IPS-18a (cell line): ENCODE results near the gene SLC6A8.
A peak's percentile ranks its signal among the peaks of the same experiment; 100 is the strongest.

Experiments
- H3K27ac ChIP-seq: one replicate; pipeline ENCODE4 v1.5.1; 2013; ENCODE audit warnings: low read length
- H3K27me3 ChIP-seq: one replicate; pipeline ENCODE4 v1.6.1; 2013; ENCODE audit warnings: mild to moderate bottlenecking, low read length; ENCODE audit not compliant: control insufficient read depth, insufficient read depth
- H3K36me3 ChIP-seq: one replicate; pipeline ENCODE4 v1.6.1; 2013; ENCODE audit warnings: low read depth, low read length; ENCODE audit not compliant: control insufficient read depth
- H3K4me1 ChIP-seq: one replicate; pipeline ENCODE4 v1.6.1; 2013; ENCODE audit warnings: low read depth, low read length; ENCODE audit not compliant: control insufficient read depth
- H3K4me3 ChIP-seq: one replicate; pipeline ENCODE4 v1.5.1; 2013; ENCODE audit warnings: low read length
- H3K9ac ChIP-seq: one replicate; pipeline ENCODE4 v1.6.1; 2013; ENCODE audit warnings: mild to moderate bottlenecking, low read length, moderate library complexity
- H3K9me3 ChIP-seq: one replicate; pipeline ENCODE4 v1.6.1; 2013; ENCODE audit warnings: low read depth, low read length; ENCODE audit not compliant: control insufficient read depth

The SLC6A8 gene

DNA sequence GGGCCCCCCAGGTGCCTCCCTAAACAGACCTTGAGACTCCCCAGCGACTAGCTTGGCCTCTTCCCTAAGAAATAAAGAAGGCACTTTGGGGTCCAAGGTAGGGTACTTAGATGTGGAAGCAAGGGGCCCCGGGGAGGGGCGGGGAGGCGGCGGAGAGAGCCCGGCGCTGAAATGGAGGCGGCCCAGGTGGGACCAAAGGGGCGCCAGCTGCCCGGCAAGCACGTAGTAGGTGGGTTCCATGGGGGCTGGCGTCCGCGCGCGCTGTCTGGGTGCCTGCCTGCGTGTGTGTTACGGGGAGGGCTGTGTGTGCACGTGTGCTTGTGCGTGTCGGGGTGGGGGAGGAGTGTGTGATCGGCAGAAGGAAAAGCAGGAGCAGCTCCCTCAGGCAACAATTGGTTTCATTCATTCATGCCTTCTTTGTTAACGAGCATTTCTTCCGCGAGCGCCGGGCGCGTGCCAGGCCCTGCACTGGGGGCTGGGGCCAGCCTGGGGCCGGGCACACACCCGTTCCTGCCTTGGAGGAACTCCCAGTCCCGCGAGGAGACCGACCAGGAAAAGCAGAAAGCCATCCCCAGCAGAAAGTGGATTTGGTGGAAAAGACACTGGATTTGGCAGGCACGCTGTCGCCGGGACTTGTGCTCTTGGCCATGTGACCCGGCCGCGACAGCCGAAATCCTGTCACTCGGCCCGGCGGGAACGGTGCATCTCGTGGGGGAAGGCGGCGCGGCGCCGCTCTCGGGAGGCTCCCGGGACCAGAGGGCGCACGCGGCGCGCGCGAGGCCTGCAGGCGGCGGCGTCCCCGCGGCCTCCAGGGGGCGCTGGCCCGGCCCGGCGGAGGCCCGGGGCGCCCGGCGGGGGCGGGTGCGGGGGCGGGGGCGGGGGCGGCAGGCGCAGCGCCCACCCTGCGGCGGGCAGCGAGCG is 44.0 kb upstream of the SLC6A8 start:
- no peaks in the 10 kb centered on the region for H3K4me1 ChIP-seq
- H3K9ac ChIP-seq: no peak overlapping the region
- H3K36me3 ChIP-seq: no peaks in the 10 kb centered on the region
- no peak overlapping the region for H3K27ac ChIP-seq
- H3K27me3 ChIP-seq: peaks cover 85% of the 10 kb centered on the region
- no peaks in the 10 kb centered on the region for H3K9me3 ChIP-seq
- H3K4me3 ChIP-seq: peak overlapping the region; percentile 33

DNA sequence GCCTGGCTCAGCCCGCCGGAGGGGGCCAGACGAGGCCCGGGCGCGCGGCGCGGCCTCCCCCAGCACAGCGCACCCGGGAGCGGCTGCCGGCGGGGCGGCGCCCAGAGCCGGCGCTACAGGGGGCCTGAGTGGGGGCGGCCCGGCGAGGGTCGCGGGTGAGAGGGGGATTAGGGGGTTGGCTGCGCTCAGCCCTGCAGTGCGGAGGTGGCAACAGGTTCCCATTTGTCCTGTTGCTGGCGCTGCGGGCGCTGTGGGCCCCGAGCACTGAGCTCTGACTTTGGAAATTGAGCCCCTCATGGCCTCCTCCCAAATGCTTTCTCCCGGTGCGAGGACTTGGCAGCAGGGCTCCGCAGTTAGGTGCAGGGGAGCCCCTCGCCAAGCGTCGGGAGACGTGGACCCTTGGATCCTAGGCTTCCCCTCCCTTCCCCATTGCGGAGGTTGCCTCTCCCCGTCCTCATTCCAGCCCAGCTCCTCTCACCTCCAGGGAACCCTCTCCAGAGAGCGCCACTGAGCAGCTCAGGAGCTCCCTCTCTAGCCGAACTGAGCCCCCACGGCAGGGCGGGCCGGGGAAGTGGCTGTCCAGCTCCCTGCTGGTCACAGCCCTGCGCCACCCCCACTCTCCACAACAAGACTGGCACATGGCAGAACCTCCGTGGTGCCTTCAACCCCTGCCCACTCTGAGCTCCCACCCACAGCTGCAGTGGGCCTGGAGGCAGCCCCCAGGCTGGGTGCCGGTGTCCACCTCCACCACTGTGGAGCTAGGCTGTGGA is 43.2 kb upstream of the SLC6A8 start:
- Histone ChIP-seq H3K4me3 (peak overlapping the region; percentile 14), H3K9ac (no peak overlapping the region), H3K4me1 (no peaks in the 10 kb centered on the region), H3K27me3 (peaks cover 93% of the 10 kb centered on the region), H3K27ac (no peak overlapping the region), H3K36me3 (no peaks in the 10 kb centered on the region), H3K9me3 (no peaks in the 10 kb centered on the region)

DNA sequence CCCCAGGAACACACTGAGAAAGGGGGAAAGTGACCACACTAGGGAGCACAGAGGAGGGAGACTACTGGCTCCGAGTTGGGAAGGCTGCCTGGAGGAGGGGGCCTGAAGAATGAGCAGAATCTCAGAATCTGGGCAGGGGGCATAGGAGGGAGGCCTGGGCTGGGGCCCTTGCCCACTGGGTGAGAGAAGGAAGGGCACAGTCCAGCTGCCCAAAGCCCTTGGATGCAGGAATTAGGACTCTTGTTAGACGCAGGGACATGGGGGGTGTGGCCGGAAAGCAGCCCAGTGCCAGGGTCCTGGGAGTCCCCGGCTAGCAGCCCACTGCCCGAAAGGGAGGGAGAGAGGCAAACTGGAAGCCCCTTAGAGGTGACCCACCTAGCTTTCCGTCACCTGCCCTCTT is 42.6 kb upstream of the SLC6A8 start:
- no peaks in the 10 kb centered on the region for H3K9me3 ChIP-seq
- no peaks in the 10 kb centered on the region for H3K4me1 ChIP-seq
- peaks cover 89% of the 10 kb centered on the region for H3K27me3 ChIP-seq
- H3K9ac ChIP-seq: no peak overlapping the region
- H3K36me3 ChIP-seq: no peaks in the 10 kb centered on the region
- no peak overlapping the region for H3K4me3 ChIP-seq
- H3K27ac ChIP-seq: no peak overlapping the region

DNA sequence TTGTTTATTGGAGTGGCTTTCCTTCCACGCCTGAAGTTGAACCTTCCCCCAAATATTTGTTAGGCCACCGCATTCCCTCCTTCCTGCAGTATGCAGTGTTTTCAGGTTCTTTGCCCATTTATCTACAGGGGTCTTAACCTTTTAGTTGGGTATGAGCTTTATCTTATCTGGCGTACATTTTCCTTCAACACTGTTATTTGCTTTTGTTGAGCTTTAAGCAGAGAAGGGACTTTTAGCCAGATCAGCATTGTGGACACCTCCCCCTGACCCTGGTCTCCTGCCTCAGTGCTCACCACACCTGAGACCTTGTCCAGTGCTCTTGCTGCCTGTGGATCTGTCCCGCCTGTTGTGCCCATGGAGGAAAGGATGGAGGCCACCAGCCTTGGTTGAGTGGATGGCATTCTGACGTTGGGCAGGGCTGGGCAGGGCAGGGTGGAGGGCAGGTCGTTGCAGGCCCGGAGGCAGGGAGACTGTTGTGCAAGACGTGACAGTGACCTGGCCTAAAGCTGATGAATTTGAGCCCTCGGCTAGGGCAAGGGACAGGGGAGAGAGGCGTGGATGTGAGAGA is 41.7 kb upstream of the SLC6A8 start:
- H3K9me3 ChIP-seq: no peaks in the 10 kb centered on the region
- no peak overlapping the region for H3K27ac ChIP-seq
- no peaks in the 10 kb centered on the region for H3K4me1 ChIP-seq
- no peak overlapping the region for H3K4me3 ChIP-seq
- no peaks in the 10 kb centered on the region for H3K36me3 ChIP-seq
- H3K27me3 ChIP-seq: peaks cover 81% of the 10 kb centered on the region
- no peak overlapping the region for H3K9ac ChIP-seq

DNA sequence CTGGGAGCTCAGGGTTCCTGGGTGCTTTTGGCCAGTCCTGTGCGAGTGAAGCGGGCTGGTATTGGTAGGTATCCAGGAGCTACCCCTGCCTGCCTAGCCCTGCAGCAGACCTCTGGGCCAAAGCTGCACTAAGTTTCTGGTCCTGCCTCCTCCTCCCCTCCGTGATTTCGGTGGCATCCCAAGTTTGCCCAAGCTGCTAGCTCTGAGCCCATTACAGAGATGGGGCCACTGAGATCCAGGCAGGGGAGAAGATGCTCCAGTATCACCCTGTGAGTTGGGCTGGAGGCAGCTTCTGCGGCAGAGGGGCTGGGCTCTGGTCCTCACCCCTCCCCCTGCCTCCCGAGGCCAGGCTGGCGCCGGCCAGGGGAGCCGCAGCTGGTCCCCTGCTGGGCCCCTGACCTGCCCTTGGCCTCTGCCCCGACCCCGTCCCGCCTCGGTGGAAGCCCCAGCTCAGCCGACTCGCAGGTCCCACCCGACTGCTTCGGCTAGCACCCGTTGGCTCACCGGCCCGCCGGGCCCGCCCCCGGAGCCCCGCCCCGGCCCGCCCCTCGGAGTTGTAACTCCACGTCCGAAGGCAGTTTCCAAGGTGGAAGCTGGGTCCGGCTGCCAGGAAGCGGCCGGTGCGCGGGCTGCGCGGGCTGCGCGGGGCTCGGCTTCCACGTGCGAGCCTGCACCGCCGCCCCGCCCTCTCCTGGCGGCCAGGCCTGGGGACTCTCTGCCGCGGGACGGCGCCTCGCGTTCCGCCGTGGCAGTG is 40.9 kb upstream of the SLC6A8 start, which contains the start of gene DUSP9:
TSS of gene DUSP9 (plus strand) at position 584 of the 754 bp plus-strand sequence. CDS start 751 bp downstream, outside the sequence.
- peak within 1 kb of the TSS; percentile 9 for H3K4me3 ChIP-seq
- no peak within 1 kb of the TSS for H3K9ac ChIP-seq

DNA sequence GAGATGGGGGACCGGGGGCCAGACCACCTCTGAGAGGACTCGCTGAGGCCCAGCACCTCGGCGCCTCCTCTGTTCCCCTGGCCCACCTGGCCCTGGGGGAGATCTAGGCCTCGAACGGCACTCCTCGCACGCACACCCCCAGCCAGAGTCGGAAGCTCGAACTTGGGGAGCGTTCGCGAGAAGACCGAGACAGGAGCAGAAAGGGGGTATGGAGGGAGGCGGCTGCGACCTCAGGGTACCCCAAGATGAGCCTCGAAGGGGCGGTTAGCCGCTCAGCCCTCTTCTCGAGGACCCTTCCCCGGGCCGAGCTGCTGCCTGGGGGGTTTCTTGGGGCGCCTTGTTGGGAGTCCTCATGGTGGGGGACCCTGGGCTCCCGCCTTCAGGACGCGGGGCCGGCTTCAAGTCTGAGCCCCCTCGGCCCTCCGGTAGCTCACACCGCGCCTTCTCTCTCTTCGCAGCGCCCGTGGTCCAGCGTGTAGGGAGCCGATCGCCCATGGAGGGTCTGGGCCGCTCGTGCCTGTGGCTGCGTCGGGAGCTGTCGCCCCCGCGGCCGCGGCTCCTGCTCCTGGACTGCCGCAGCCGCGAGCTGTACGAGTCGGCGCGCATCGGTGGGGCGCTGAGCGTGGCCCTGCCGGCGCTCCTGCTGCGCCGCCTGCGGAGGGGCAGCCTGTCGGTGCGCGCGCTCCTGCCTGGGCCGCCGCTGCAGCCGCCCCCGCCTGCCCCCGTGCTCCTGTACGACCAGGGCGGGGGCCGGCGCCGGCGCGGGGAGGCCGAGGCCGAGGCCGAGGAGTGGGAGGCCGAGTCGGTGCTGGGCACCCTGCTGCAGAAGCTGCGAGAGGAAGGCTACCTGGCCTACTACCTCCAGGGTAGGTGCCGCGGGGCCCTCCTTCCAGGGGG is 40.0 kb upstream of the SLC6A8 start:
- Histone ChIP-seq H3K27ac (no peak overlapping the region), H3K9me3 (peaks cover 3% of the 10 kb centered on the region), H3K27me3 (peaks cover 66% of the 10 kb centered on the region), H3K4me1 (no peaks in the 10 kb centered on the region), H3K9ac (no peak overlapping the region), H3K4me3 (peak overlapping the region; percentile 9), H3K36me3 (no peaks in the 10 kb centered on the region)

More for the DNA sequence above, 40.9 kb upstream of the SLC6A8 start, which contains the start of gene DUSP9:
- H3K9me3 ChIP-seq: no peaks in the 10 kb centered on the region
- H3K4me1 ChIP-seq: no peaks in the 10 kb centered on the region
- no peaks in the 10 kb centered on the region for H3K36me3 ChIP-seq
- no peak within 1 kb of the TSS for H3K27ac ChIP-seq
- H3K27me3 ChIP-seq: peaks cover 73% of the 10 kb centered on the region

DNA sequence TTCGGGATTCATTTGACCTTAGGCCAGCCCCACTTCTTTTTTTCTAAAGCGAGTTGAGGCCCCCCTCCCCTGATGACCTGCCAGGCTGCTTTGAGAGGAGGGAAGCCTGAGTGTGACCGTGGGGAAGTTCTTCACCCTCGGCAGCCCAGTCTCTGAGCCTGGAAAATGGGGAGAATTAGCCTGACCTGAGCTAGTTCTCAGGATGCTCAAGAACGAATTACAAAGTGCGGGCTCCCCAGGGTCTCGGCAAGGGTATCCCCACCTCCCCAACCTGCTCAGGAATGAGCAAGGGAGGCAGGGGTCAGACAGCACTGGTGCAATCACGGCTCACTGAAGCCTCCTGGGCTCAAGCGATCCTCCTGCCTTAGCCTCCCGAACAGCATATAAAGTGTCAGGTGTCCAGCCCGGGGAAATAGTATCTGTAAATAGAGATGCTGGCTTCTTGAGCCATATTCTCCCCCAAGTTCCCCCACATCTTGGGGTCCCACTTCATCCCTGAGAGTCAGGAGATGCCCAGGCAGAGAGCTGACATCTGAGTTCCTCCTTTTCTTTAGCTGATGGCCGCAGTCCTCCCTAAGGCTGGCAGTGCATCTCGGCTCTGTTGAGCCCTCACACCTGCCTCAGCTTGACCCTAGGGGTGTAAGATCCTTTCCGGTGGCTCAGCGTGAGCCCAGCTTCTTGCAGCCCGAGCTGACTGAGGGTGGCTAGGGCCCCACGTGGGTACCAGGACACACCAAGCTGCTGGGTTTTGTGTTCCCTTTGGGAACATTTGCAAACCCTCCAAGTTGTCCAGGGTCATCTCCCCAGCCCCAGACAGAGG is 39.2 kb upstream of the SLC6A8 start:
- Histone ChIP-seq H3K9me3 (peaks cover 5% of the 10 kb centered on the region), H3K36me3 (no peaks in the 10 kb centered on the region), H3K27me3 (peaks cover 58% of the 10 kb centered on the region), H3K27ac (no peak overlapping the region), H3K4me1 (no peaks in the 10 kb centered on the region), H3K4me3 (no peak overlapping the region), H3K9ac (no peak overlapping the region)

DNA sequence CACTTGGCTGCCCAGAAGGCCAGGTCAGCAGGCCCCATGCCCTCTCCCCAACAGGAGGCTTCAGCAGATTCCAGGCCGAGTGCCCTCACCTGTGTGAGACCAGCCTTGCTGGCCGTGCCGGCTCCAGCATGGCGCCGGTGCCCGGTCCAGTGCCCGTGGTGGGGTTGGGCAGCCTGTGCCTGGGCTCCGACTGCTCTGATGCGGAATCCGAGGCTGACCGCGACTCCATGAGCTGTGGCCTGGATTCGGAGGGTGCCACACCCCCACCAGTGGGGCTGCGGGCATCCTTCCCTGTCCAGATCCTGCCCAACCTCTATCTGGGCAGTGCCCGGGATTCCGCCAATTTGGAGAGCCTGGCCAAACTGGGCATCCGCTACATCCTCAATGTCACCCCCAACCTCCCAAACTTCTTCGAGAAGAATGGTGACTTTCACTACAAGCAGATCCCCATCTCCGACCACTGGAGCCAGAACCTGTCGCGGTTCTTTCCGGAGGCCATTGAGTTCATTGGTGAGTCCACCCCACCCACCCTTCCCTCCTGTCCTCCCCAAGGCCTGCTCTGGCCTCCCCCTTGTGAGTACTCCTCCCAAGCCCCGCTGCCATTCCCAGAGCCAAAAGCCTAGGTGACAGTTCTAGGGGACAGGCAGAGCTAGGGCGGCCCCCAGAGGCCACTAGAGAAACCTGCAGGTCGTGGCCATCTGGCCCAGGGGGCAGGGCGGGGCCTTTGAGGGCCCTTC is 38.4 kb upstream of the SLC6A8 start:
- Histone ChIP-seq H3K36me3 (no peaks in the 10 kb centered on the region), H3K4me3 (no peak overlapping the region), H3K4me1 (no peaks in the 10 kb centered on the region), H3K27me3 (peaks cover 52% of the 10 kb centered on the region), H3K27ac (no peak overlapping the region), H3K9ac (no peak overlapping the region), H3K9me3 (peaks cover 9% of the 10 kb centered on the region)

DNA sequence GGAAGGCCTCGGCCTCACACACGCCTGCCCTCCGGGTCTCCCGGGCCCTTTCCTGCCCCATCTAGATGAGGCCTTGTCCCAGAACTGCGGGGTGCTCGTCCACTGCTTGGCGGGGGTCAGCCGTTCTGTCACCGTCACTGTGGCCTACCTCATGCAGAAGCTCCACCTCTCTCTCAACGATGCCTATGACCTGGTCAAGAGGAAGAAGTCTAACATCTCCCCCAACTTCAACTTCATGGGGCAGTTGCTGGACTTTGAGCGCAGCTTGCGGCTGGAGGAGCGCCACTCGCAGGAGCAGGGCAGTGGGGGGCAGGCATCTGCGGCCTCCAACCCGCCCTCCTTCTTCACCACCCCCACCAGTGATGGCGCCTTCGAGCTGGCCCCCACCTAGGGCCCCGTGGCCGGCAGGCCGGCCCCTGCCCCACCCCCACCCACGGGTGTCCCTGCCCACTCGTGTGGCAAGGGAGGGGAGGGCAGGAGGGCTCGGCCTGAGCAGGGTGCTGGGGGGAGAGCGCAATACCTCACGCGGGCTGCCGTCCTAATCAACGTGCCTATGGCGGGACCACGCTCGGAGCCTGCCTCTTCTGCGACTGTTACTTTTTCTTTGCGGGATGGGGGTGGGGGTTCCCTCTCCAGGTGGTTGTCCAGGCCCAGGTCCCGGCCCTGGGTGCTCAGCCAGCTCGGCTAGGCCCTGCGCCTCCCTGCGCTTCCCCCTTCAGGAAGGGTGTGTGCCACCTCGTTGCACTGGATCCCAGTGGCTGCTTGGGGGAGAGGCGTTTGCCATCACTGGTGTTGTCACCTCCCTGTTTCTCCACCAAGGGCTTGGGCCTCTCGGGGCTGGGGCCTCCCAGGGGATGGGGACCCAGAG is 37.6 kb upstream of the SLC6A8 start:
- Histone ChIP-seq H3K36me3 (no peaks in the 10 kb centered on the region), H3K4me3 (no peak overlapping the region), H3K9me3 (peaks cover 13% of the 10 kb centered on the region), H3K27ac (no peak overlapping the region), H3K27me3 (peaks cover 44% of the 10 kb centered on the region), H3K4me1 (no peaks in the 10 kb centered on the region), H3K9ac (no peak overlapping the region)
